B cell (primary cell): ENCODE results near the gene EPB41.

Experiments used
- CTCF ChIP-seq: fragments of 200-600 bp; IDR thresholded peaks from one replicate; pipeline ENCODE4 v1.8.0; 2022; ENCODE audit warnings: antibody characterized with exemption, mild to moderate bottlenecking
- EZH2 ChIP-seq: IDR thresholded peaks from 2 replicates; pipeline ENCODE4 v1.6.1; 2012; ENCODE audit warnings: borderline replicate concordance, low read depth, mild to moderate bottlenecking, moderate library complexity, low read length; ENCODE audit not compliant: insufficient read depth, poor library complexity, severe bottlenecking

GRCh38 chr1:28900562-28900961 is 13.8 kb upstream of the EPB41 start:
- TF ChIP-seq CTCF: no peak
- no peak for TF ChIP-seq EZH2
